MM.1S (cell line): ENCODE data around the gene ANKS1B.

Experiments
- DNase-seq: peaks from one replicate; pipeline ENCODE4 v3.0.0-alpha.2; 2015
- H2AFZ ChIP-seq: fragments of 300-600 bp; sonication (generic); 2 replicates; pipeline ENCODE4 v1.6.0; 2016; ENCODE audit warnings: antibody characterized with exemption, low read length
- H3F3A ChIP-seq: fragments of 300-600 bp; sonication (generic); 2 replicates; pipeline ENCODE4 v1.6.1; 2016; ENCODE audit warnings: mild to moderate bottlenecking, antibody characterized with exemption, low read length, moderate library complexity, mixed read lengths; ENCODE audit not compliant: insufficient read depth
- H3K27ac ChIP-seq: fragments of 300-600 bp; sonication (generic); 2 replicates; pipeline ENCODE4 v1.5.1; 2016; ENCODE audit warnings: mild to moderate bottlenecking, low read length
- H3K27me3 ChIP-seq: fragments of 300-600 bp; sonication (generic); replicated peaks from 2 replicates; pipeline ENCODE4 v1.6.0; 2016; ENCODE audit warnings: low read length; ENCODE audit not compliant: insufficient read depth
- H3K36me3 ChIP-seq: fragments of 300-600 bp; sonication (generic); replicated peaks from 2 replicates; pipeline ENCODE4 v1.6.1; 2016; ENCODE audit warnings: mild to moderate bottlenecking, low read length, mixed read lengths; ENCODE audit not compliant: insufficient read depth
- H3K4me1 ChIP-seq: fragments of 300-600 bp; sonication (generic); 2 replicates; pipeline ENCODE4 v1.6.1; 2016; ENCODE audit warnings: low read length, mixed read lengths
- H3K4me2 ChIP-seq: fragments of 300-600 bp; sonication (generic); 2 replicates; pipeline ENCODE4 v1.6.0; 2016; ENCODE audit warnings: low read depth, low read length
- H3K4me3 ChIP-seq: fragments of 300-600 bp; sonication (generic); 2 replicates; pipeline ENCODE4 v1.5.1; 2016; ENCODE audit warnings: low read length, mixed read lengths
- H3K79me2 ChIP-seq: fragments of 300-600 bp; sonication (generic); 2 replicates; pipeline ENCODE4 v1.6.1; 2016; ENCODE audit warnings: mixed run types, low read length, mixed read lengths
- H3K9ac ChIP-seq: fragments of 300-600 bp; sonication (generic); 2 replicates; pipeline ENCODE4 v1.6.1; 2016; ENCODE audit warnings: low read length, mixed read lengths
- H3K9me2 ChIP-seq: fragments of 300-600 bp; sonication (generic); replicated peaks from 2 replicates; pipeline ENCODE4 v1.6.1; 2016; ENCODE audit warnings: mild to moderate bottlenecking, low read length, mixed read lengths; ENCODE audit not compliant: insufficient read depth
- H3K9me3 ChIP-seq: fragments of 300-600 bp; sonication (generic); replicated peaks from 2 replicates; pipeline ENCODE4 v1.6.1; 2016; ENCODE audit warnings: mild to moderate bottlenecking, low read length, mixed read lengths; ENCODE audit not compliant: insufficient read depth
- H4K20me1 ChIP-seq: fragments of 300-600 bp; sonication (generic); 2 replicates; pipeline ENCODE4 v1.6.1; 2016; ENCODE audit warnings: mild to moderate bottlenecking, low read length, moderate library complexity, mixed read lengths; ENCODE audit not compliant: insufficient read depth
- EZH2 ChIP-seq: fragments of 300-600 bp; sonication (generic); optimal IDR thresholded peaks from 2 replicates; pipeline ENCODE3; 2017; ENCODE audit warnings: low read depth, mild to moderate bottlenecking, antibody characterized with exemption, low read length, mixed read lengths
- EZH2phosphoT487 ChIP-seq: fragments of 300-600 bp; sonication (generic); IDR thresholded peaks from 2 replicates; pipeline ENCODE4 v1.6.1; 2018; ENCODE audit warnings: antibody characterized with exemption, low read length
- TF ChIP-seq, protein P1 (sequence below): fragments of 300-600 bp; sonication (generic); IDR thresholded peaks from 2 replicates; pipeline ENCODE4 v1.5.1; 2016; ENCODE audit warnings: antibody characterized with exemption, low read length, mixed read lengths

ANKS1B gene

DNA sequence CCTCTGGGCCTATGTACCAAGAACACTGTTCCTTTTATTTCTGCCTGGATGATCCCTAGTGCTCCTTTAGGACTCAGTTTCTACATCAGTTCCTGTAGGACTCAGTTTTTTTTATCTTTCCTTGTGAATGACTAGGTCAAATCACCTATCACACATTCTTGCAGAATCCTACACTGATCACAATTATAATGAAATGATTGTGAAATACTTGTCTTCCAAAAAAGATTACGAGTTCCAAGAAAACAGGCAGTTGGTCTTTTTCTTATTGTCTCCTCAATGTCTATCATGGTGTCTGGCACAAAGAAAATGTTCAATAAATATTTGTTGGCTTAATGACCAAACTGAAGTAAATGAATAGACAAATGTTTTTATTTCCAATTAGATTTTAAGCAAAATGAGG lies 432.7 kb downstream of the ANKS1B start:
- H4K20me1 ChIP-seq: no peaks in the 10 kb centered on the region
- no peaks in the 10 kb centered on the region for H3K9me2 ChIP-seq
- H3K4me3 ChIP-seq: no peak overlapping the region
- TF ChIP-seq EZH2phosphoT487 (no peak), EZH2 (no peak)
- TF ChIP-seq, protein P1, sequence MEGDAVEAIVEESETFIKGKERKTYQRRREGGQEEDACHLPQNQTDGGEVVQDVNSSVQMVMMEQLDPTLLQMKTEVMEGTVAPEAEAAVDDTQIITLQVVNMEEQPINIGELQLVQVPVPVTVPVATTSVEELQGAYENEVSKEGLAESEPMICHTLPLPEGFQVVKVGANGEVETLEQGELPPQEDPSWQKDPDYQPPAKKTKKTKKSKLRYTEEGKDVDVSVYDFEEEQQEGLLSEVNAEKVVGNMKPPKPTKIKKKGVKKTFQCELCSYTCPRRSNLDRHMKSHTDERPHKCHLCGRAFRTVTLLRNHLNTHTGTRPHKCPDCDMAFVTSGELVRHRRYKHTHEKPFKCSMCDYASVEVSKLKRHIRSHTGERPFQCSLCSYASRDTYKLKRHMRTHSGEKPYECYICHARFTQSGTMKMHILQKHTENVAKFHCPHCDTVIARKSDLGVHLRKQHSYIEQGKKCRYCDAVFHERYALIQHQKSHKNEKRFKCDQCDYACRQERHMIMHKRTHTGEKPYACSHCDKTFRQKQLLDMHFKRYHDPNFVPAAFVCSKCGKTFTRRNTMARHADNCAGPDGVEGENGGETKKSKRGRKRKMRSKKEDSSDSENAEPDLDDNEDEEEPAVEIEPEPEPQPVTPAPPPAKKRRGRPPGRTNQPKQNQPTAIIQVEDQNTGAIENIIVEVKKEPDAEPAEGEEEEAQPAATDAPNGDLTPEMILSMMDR: no peak
- H3K36me3 ChIP-seq: no peaks in the 10 kb centered on the region
- no peaks in the 10 kb centered on the region for H3F3A ChIP-seq
- no peaks in the 10 kb centered on the region for H3K4me1 ChIP-seq
- no peak for DNase-seq
- H3K4me2 ChIP-seq: no peak overlapping the region
- no peak overlapping the region for H3K9ac ChIP-seq
- H3K79me2 ChIP-seq: no peaks in the 10 kb centered on the region
- H3K27ac ChIP-seq: no peak overlapping the region
- H3K9me3 ChIP-seq: no peaks in the 10 kb centered on the region
- no peak overlapping the region for H2AFZ ChIP-seq
- no peaks in the 10 kb centered on the region for H3K27me3 ChIP-seq

GRCh38 chr12:99549651-99550050 lies 435.1 kb downstream of the ANKS1B start:
- Histone ChIP-seq H3K9me2 (no peaks in the 10 kb centered on the region), H3F3A (no peaks in the 10 kb centered on the region), H3K27ac (no peak overlapping the region), H4K20me1 (no peaks in the 10 kb centered on the region), H3K9ac (no peak overlapping the region), H3K4me3 (no peak overlapping the region), H3K4me2 (no peak overlapping the region), H3K4me1 (no peaks in the 10 kb centered on the region), H3K79me2 (no peaks in the 10 kb centered on the region), H3K27me3 (no peaks in the 10 kb centered on the region), H3K36me3 (no peaks in the 10 kb centered on the region), H2AFZ (no peak overlapping the region), H3K9me3 (no peaks in the 10 kb centered on the region)
- TF ChIP-seq EZH2 (no peak), EZH2phosphoT487 (no peak)
- TF ChIP-seq, protein P1: no peak
- no peak for DNase-seq

- H3K4me3 ChIP-seq: no peak overlapping the region
- H3K79me2 ChIP-seq: no peaks in the 10 kb centered on the region
- no peak for DNase-seq
- H3K9me2 ChIP-seq: no peaks in the 10 kb centered on the region
- no peaks in the 10 kb centered on the region for H4K20me1 ChIP-seq
- H3K36me3 ChIP-seq: no peaks in the 10 kb centered on the region
- H2AFZ ChIP-seq: no peak overlapping the region
- H3K4me1 ChIP-seq: no peaks in the 10 kb centered on the region
- no peak overlapping the region for H3K27ac ChIP-seq
- no peak overlapping the region for H3K9ac ChIP-seq
- TF ChIP-seq, protein P1: no peak
- TF ChIP-seq EZH2 (no peak), EZH2phosphoT487 (no peak)
- H3F3A ChIP-seq: no peaks in the 10 kb centered on the region
- H3K27me3 ChIP-seq: no peaks in the 10 kb centered on the region
- H3K9me3 ChIP-seq: no peaks in the 10 kb centered on the region
- no peak overlapping the region for H3K4me2 ChIP-seq
These were observed 435.5 kb downstream of the ANKS1B start for GRCh38 chr12:99549196-99549595.
